CD4-positive, alpha-beta T cell treated with Interleukin-6 at 100 ng/mL for 8 hours (primary cell): ENCODE results near the gene SORCS1.

Experiments used
- DNase-seq: peaks from one replicate; pipeline ENCODE4 v3.0.0-alpha.2; 2020; ENCODE audit warnings: mixed read lengths, low spot score

Gene SORCS1

DNA sequence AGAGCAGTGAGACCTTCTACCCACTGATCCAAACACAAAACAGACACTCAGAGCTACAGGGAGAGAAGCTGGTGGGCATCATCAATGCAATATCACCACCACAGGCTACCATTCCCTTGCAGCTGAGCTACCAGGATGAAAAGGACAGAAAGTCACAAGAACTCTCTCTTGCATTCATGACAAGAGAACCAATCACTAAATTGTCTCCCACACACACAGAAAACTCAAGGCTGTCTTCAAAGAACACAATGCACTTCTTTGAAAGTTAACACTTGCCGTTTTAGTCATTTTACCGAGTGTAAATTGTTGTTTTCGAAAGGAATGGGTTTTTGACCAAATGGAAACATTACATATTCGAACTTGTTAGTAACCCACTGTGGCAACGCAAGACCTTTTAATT is 626.6 kb downstream of the SORCS1 start:
- DNase-seq, result no peak

DNA sequence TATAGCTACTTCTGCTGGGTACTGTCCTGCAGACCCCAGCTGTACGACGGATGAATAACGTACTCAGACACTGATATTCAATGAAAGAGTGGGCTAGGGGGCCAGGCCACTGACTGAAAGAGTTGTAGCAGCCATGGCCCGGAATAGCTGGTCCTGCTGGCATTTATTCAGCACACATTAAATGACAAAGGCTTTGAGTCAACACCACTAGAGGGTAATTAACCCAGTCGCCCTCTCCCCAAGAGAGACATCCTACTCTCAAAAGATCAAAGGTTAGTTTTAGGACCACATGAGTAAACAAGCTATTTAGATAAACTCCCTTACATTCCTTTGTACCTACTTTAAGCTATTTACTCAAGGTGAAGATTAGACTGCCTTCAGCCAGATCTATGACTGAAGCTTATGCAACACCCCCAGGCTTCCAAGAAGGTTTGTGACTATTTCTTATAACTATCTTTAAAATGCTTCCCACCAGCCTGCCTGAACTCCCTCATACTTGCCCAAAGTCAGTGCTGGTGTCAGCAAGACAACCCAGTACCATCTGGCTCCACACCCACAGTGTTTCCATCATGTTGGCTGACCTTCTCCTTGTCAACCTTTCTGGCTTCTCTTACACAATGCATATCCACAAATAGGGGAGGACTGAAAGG is 629.1 kb downstream of the SORCS1 start:
- no peak for DNase-seq

DNA sequence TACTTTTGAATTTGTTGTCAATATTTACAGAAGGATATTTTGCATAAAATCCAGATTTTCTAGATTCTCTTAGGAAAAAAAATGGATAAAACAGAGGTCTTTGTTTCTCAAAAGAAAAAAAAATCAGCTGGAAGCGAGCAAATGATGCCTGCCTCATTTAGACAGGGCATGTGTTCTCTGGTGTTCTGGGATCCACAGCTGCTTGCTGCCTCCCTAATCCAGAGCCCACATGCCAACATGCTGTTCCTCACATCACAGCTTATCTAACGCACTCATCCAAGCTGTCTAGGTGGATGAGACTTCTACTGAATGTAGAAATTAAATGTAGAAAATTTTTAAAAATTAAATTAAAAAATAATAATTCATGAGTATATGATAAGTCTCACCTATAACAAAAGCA is 630.1 kb downstream of the SORCS1 start:
- DNase-seq, result no peak

DNA sequence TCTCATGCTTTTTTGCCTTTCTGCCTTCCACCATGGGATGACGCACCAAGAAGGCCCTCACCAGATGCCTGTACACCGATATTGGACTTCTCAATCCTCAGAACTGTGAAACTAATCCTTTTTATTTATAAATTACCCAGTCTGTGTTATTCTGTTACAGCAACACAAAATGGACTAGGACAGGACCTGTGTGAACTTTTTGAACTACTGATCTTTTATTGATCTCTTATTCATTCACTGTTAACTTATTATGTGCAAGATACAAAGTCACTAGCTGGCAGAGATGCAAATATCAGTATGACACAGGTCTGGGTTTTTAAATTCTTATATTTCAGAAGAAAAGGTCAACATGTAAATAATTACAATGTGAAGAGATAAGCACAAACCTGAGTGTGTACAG is 635.8 kb downstream of the SORCS1 start:
- no peak for DNase-seq

DNA sequence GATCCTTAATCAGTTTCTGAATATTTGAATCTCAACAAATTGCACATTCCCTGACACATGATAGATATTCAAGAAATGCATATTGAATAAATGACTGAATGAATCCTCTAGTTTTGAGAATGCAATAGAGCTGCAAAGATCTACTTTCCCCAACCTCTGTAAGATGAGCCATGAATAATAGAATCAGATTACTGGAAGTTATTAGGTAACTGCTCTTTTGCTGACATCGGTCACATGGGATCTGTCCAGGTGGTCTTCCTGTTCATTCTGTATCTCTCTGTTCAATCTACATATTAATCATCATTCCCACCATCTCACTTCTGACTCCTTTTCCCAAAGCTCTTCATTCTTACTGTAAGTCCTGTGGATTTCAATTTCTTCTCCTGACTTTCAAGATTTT is 638.7 kb downstream of the SORCS1 start:
- DNase-seq, result no peak
